ENCODE results near the gene PARP15. TPM values are rescaled to one million over a fixed set of nuclear protein-coding genes. Genes with fewer than 3 reads are reported as not detected.

Gene PARP15
- total RNA-seq, 1 donor from 2014 or later: not detected

GRCh38 chr3:122621112-122621511 is 43.7 kb downstream of the PARP15 start:
- H3F3A ChIP-seq (ENCODE audit: low read depth): no peaks in the 10 kb centered on the region
- H3K27ac ChIP-seq: no peak overlapping the region
- no peaks in the 10 kb centered on the region for H3K36me3 ChIP-seq
- H3K27me3 ChIP-seq: no peaks in the 10 kb centered on the region
- no peaks in the 10 kb centered on the region for H4K20me1 ChIP-seq (ENCODE audit: low read depth)
- H3K4me2 ChIP-seq: no peak overlapping the region
- TF ChIP-seq, protein P1, sequence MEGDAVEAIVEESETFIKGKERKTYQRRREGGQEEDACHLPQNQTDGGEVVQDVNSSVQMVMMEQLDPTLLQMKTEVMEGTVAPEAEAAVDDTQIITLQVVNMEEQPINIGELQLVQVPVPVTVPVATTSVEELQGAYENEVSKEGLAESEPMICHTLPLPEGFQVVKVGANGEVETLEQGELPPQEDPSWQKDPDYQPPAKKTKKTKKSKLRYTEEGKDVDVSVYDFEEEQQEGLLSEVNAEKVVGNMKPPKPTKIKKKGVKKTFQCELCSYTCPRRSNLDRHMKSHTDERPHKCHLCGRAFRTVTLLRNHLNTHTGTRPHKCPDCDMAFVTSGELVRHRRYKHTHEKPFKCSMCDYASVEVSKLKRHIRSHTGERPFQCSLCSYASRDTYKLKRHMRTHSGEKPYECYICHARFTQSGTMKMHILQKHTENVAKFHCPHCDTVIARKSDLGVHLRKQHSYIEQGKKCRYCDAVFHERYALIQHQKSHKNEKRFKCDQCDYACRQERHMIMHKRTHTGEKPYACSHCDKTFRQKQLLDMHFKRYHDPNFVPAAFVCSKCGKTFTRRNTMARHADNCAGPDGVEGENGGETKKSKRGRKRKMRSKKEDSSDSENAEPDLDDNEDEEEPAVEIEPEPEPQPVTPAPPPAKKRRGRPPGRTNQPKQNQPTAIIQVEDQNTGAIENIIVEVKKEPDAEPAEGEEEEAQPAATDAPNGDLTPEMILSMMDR (IDR thresholded peaks at IDR 0.05): no peak
- TF ChIP-seq EZH2phosphoT487 (IDR thresholded peaks at IDR 0.05): no peak
- no peak for TF ChIP-seq EZH2 (IDR thresholded peaks at IDR 0.05)
- no peak overlapping the region for H2AFZ ChIP-seq (replicated peaks)
- Mint-ChIP-seq H3K9me3 (no peaks in the 10 kb centered on the region), H3K4me1 (peaks cover 4% of the 10 kb centered on the region), H3K27me3 (ENCODE audit: insufficient read depth, low read depth) (peaks cover 4% of the 10 kb centered on the region), H3K4me3 (no peak overlapping the region), H3K36me3 (no peaks in the 10 kb centered on the region), H3K27ac (no peak overlapping the region)
- peaks cover 6% of the 10 kb centered on the region for H3K4me1 ChIP-seq
- no peak overlapping the region for H3K9ac ChIP-seq
- H3K79me2 ChIP-seq (ENCODE audit: low read depth): no peaks in the 10 kb centered on the region
- H3K4me3 ChIP-seq: no peak overlapping the region
- no peaks in the 10 kb centered on the region for H3K9me3 ChIP-seq (ENCODE audit: low read depth)
- DNase-seq (ENCODE audit: low spot score): no peak

DNA sequence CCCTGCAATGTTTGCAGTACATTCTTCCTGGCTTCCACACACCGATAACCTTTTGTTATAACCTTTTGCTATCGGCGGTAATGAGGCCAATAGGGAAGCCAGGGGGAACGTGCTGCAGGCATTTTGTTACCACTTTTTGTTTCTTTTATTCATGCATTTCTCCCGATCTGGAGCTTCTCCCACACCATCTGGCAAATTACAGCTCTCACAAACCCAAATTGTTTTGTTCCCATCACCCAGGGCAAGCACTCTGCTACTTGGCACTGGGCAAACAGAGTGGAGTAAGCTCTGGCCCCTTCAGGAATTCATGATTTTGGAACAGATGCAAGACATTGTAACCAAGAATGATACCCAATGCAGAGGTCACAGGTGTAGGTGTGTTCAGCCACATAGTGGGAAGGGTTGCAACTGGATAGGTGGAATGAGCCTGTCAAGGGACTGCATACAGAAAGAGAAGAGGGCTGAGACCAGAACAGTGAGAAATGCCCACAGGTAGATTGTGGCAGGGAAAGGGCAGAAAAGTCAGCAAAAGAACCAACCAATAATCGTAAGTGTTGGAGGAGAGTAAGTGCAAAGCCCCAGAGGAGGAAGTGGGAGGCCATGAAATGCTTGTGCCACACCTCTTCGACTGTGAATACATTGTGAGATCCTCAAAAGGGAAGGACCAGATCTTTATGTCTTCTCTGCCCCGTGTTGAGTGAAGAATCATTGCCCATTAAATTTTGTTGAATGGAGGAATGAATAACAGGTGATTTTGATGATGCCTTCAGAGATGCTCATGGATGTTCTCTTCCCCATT is 45.8 kb downstream of the PARP15 start:
- Mint-ChIP-seq H3K9me3 (no peaks in the 10 kb centered on the region), H3K27ac (no peak overlapping the region), H3K4me1 (peaks cover 4% of the 10 kb centered on the region), H3K27me3 (ENCODE audit: insufficient read depth, low read depth) (no peaks in the 10 kb centered on the region), H3K36me3 (no peaks in the 10 kb centered on the region), H3K4me3 (no peak overlapping the region)
- Histone ChIP-seq H3K27me3 (no peaks in the 10 kb centered on the region), H3K9me3 (ENCODE audit: low read depth) (no peaks in the 10 kb centered on the region), H3K4me3 (no peak overlapping the region), H3K4me1 (peaks cover 6% of the 10 kb centered on the region), H3K79me2 (ENCODE audit: low read depth) (no peaks in the 10 kb centered on the region), H3K36me3 (no peaks in the 10 kb centered on the region), H3K9ac (no peak overlapping the region), H2AFZ (replicated peaks) (peak overlapping the region; percentile 52), H4K20me1 (ENCODE audit: low read depth) (no peaks in the 10 kb centered on the region), H3F3A (ENCODE audit: low read depth) (no peaks in the 10 kb centered on the region), H3K4me2 (no peak overlapping the region), H3K27ac (no peak overlapping the region)
- no peak for DNase-seq (ENCODE audit: low spot score)
- TF ChIP-seq EZH2 (IDR thresholded peaks at IDR 0.05): no peak

GRCh38 chr3:122626515-122627180 is 49.2 kb downstream of the PARP15 start:
- Histone ChIP-seq H3K27ac (no peak overlapping the region), H4K20me1 (ENCODE audit: low read depth) (no peaks in the 10 kb centered on the region), H3K36me3 (no peaks in the 10 kb centered on the region), H3K9ac (no peak overlapping the region), H3K27me3 (no peaks in the 10 kb centered on the region), H3K9me3 (ENCODE audit: low read depth) (no peaks in the 10 kb centered on the region), H3K4me2 (no peak overlapping the region), H3K4me3 (no peak overlapping the region), H2AFZ (replicated peaks) (no peak overlapping the region), H3K79me2 (ENCODE audit: low read depth) (no peaks in the 10 kb centered on the region), H3K4me1 (peaks cover 6% of the 10 kb centered on the region), H3F3A (ENCODE audit: low read depth) (no peaks in the 10 kb centered on the region)
- Mint-ChIP-seq H3K27me3 (ENCODE audit: insufficient read depth, low read depth) (no peaks in the 10 kb centered on the region), H3K36me3 (no peaks in the 10 kb centered on the region), H3K4me3 (no peak overlapping the region), H3K27ac (no peak overlapping the region), H3K4me1 (peaks cover 4% of the 10 kb centered on the region), H3K9me3 (no peaks in the 10 kb centered on the region)
- no peak for DNase-seq (ENCODE audit: low spot score)
- TF ChIP-seq EZH2phosphoT487 (IDR thresholded peaks at IDR 0.05): no peak
- TF ChIP-seq, protein P1 (IDR thresholded peaks at IDR 0.05): no peak
- no peak for TF ChIP-seq EZH2 (IDR thresholded peaks at IDR 0.05)

DNA sequence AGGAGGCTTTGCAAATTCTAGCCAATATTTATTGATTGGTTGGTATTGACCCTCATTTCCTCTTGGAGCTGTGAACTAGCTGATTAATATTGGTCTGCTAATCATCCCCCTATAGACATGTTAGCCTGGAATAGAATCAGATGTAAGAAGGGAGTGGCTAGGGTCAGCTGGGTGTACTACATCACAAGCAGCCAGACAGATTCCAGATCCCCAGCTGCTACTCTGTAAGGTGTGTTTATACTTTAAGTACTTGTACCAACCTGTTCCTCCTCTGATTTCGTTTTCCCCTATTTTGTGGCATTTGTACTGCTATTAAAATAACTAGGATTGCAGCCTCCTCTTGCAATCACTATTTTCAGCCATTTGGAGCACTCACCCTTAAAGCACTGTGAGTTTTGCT is 49.9 kb downstream of the PARP15 start:
- Mint-ChIP-seq H3K36me3 (no peaks in the 10 kb centered on the region), H3K4me3 (no peak overlapping the region), H3K27me3 (ENCODE audit: insufficient read depth, low read depth) (no peaks in the 10 kb centered on the region), H3K4me1 (peaks cover 2% of the 10 kb centered on the region), H3K9me3 (no peaks in the 10 kb centered on the region), H3K27ac (no peak overlapping the region)
- H3F3A ChIP-seq (ENCODE audit: low read depth): no peaks in the 10 kb centered on the region
- no peaks in the 10 kb centered on the region for H3K79me2 ChIP-seq (ENCODE audit: low read depth)
- no peak overlapping the region for H3K4me2 ChIP-seq
- H4K20me1 ChIP-seq (ENCODE audit: low read depth): no peaks in the 10 kb centered on the region
- DNase-seq (ENCODE audit: low spot score): no peak
- no peak overlapping the region for H3K4me3 ChIP-seq
- H3K9me3 ChIP-seq (ENCODE audit: low read depth): no peaks in the 10 kb centered on the region
- TF ChIP-seq EZH2phosphoT487 (IDR thresholded peaks at IDR 0.05): no peak
- TF ChIP-seq, protein P1 (IDR thresholded peaks at IDR 0.05): no peak
- no peak for TF ChIP-seq EZH2 (IDR thresholded peaks at IDR 0.05)
- H3K27ac ChIP-seq: no peak overlapping the region
- H3K9ac ChIP-seq: no peak overlapping the region
- H3K36me3 ChIP-seq: no peaks in the 10 kb centered on the region
- H3K4me1 ChIP-seq: peaks cover 4% of the 10 kb centered on the region
- no peak overlapping the region for H2AFZ ChIP-seq (replicated peaks)
- no peaks in the 10 kb centered on the region for H3K27me3 ChIP-seq
